Measurements from ENCODE around the gene NTN5. TPM values are rescaled to one million over a fixed set of nuclear protein-coding genes. Genes with fewer than 3 reads are reported as not detected.
A peak's percentile ranks its signal among the peaks of the same experiment; 100 is the strongest.
"Not testable (repeated sequence)": the region's sequence is repeated elsewhere in the genome, so short reads cannot be mapped to it uniquely, and the experiment has no call there.

The NTN5 gene
- total RNA-seq, 1 experiment from 2014 or later, result 0.55 TPM

DNA sequence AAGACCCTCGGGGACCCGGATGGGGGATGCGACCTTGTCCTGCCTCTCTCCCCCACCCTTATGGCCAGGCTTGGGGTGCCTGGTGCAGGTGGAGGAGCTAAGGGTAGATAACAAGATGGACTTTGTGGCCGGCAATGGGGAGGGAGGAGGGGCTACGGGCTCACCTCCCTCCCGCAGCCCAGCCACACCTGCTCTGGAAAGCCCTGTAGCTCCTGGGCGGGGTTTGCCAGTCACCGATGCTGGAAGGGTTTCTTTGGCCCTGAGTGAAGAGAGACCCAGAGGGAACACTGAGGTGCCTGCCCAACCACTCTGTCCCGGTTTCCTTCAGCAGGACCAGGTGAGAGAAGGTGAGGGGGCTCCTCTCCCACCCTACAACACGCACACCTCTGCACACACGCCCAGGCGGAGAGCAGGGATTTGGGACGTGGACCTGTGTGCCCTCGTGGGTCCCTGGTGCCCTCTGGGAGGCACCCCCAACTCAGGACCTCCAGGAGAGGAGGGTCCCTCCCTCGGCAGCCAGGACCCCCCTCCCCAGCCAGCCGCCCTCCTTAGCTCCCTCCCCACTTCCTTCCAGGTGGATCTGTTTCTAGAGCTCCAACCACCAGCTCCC lies 23.0 kb upstream of the NTN5 start, which contains the start of gene FUT2:
Gene FUT2 (plus strand): TSS at position 229 of the 610 bp plus-strand sequence. CDS start 6,986 bp downstream, outside the sequence.
- peaks cover 3% of the 10 kb centered on the region for H3K27me3 Mint-ChIP-seq (ENCODE audit: low read depth)
- H2BK12ac ChIP-seq (ENCODE audit: insufficient read length, low read depth, low read length), result no peak within 1 kb of the TSS
- H2AK5ac ChIP-seq (ENCODE audit: insufficient read length, low read length), result no peak within 1 kb of the TSS
- H3K4me3 Mint-ChIP-seq, result peak within 1 kb of the TSS; percentile 87 to 97
- H2BK20ac ChIP-seq (ENCODE audit: low read depth, low read length, poor library complexity, severe bottlenecking), result no peak within 1 kb of the TSS
- no peak within 1 kb of the TSS for H4K91ac ChIP-seq (ENCODE audit: insufficient read length, low read depth, low read length)
- H3K4me1 ChIP-seq (ENCODE audit: insufficient read depth, low read length), result peaks cover 2% of the 10 kb centered on the region; the same call in 1 of the 2 replicates
- H2BK15ac ChIP-seq (ENCODE audit: low read depth, low read length), result no peak within 1 kb of the TSS; the same call in 1 of the 2 replicates
- no peak within 1 kb of the TSS for H2BK5ac ChIP-seq (ENCODE audit: insufficient read length, low read length)
- H3K9me3 ChIP-seq (ENCODE audit: control insufficient read depth, low read depth, low read length), result no peaks in the 10 kb centered on the region
- H3K4me2 ChIP-seq (ENCODE audit: insufficient read depth, insufficient read length, low read length), result peak within 1 kb of the TSS; percentile 71
- peaks cover 9 to 12% of the 10 kb centered on the region in 2 experiments for H3K4me1 Mint-ChIP-seq
- no peaks in the 10 kb centered on the region for H4K20me1 ChIP-seq (ENCODE audit: control insufficient read depth, insufficient read depth, insufficient read length)
- H3K79me2 ChIP-seq (ENCODE audit: insufficient read depth, low read length), result no peaks in the 10 kb centered on the region
- H3K27ac Mint-ChIP-seq, result peak within 1 kb of the TSS; percentile 90 to 96 (median 94)
- TF ChIP-seq, protein P1, sequence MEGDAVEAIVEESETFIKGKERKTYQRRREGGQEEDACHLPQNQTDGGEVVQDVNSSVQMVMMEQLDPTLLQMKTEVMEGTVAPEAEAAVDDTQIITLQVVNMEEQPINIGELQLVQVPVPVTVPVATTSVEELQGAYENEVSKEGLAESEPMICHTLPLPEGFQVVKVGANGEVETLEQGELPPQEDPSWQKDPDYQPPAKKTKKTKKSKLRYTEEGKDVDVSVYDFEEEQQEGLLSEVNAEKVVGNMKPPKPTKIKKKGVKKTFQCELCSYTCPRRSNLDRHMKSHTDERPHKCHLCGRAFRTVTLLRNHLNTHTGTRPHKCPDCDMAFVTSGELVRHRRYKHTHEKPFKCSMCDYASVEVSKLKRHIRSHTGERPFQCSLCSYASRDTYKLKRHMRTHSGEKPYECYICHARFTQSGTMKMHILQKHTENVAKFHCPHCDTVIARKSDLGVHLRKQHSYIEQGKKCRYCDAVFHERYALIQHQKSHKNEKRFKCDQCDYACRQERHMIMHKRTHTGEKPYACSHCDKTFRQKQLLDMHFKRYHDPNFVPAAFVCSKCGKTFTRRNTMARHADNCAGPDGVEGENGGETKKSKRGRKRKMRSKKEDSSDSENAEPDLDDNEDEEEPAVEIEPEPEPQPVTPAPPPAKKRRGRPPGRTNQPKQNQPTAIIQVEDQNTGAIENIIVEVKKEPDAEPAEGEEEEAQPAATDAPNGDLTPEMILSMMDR (conservative IDR thresholded peaks at IDR 0.05), result no peak
- H3K27me3 ChIP-seq (ENCODE audit: insufficient read depth, low read length), result no peaks in the 10 kb centered on the region
- WGBS (ENCODE audit: extremely low coverage, insufficient read length, low lambda C conversion rate), result no CpG with 5 or more reads among the region's 16 CpGs
- no peak within 1 kb of the TSS for H4K5ac ChIP-seq (ENCODE audit: insufficient read length, low read depth, low read length)
- peak; percentile 85 for DNase-seq
- peaks cover 14% of the 10 kb centered on the region for H3K23me2 ChIP-seq (ENCODE audit: insufficient read length, low read depth, low read length, poor library complexity, severe bottlenecking)
- H3T11ph ChIP-seq (ENCODE audit: low read length), result no peak within 1 kb of the TSS
- H3K27ac ChIP-seq (ENCODE audit: insufficient read length, low read depth, low read length), result no peak within 1 kb of the TSS
- no peak within 1 kb of the TSS for H3K23ac ChIP-seq (ENCODE audit: insufficient read length, low read depth, low read length)
- H3K4ac ChIP-seq (ENCODE audit: low read depth, low read length), result no peak within 1 kb of the TSS
- H3K14ac ChIP-seq (ENCODE audit: insufficient read depth, low read length), result peak within 1 kb of the TSS; percentile 44; the same call in 1 of the 2 replicates
- H3K18ac ChIP-seq (ENCODE audit: insufficient read length, low read depth, low read length), result peak within 1 kb of the TSS; percentile 53
- no peak within 1 kb of the TSS for H2BK120ac ChIP-seq (ENCODE audit: low read depth, low read length, poor library complexity, severe bottlenecking)
- peak within 1 kb of the TSS; percentile 42 for H3K9ac ChIP-seq (ENCODE audit: extremely low read depth, insufficient read length, low read length)
- no peak within 1 kb of the TSS for H4K8ac ChIP-seq (replicated peaks; ENCODE audit: insufficient read length, low read depth, low read length)
- peaks cover 4 to 10% (median 4%) of the 10 kb centered on the region in 3 experiments; a peak in 5 of 7 replicates for H3K36me3 Mint-ChIP-seq (ENCODE audit: insufficient read depth in 1 of 3, low read depth in 3 of 3)
- peaks cover 0 to 4% of the 10 kb centered on the region in 2 experiments; a peak in 2 of 5 replicates for H3K9me3 Mint-ChIP-seq
- no peak within 1 kb of the TSS for H3K56ac ChIP-seq (ENCODE audit: insufficient read length, low read depth, low read length)
- no peak within 1 kb of the TSS for H2AFZ ChIP-seq (ENCODE audit: low read length)
- H3K79me1 ChIP-seq (ENCODE audit: insufficient read depth, low read depth, low read length, poor library complexity, severe bottlenecking), result no peaks in the 10 kb centered on the region

DNA sequence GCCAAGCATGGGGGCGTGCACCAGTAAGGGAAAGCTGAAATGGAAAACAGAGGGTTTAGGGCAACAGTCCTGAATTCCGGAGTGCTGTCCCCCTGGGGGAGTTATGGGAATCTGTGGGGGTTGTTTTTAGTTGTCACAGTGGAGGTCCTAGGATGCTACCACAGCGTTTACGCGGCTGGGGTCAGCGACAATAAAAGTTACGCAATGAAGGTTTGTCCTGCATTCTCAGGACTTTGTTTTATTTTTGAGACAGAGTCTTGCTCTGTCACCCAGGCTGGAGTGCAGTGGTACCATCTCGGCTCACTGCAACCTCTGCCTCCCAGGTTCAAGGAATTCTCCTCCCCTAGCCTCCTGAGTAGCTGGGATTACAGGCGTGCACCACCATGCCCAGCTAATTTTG lies 20.8 kb upstream of the NTN5 start:
- H2BK5ac ChIP-seq (ENCODE audit: insufficient read length, low read length); H4K20me1 ChIP-seq (ENCODE audit: control insufficient read depth, insufficient read depth, insufficient read length); H2AK5ac ChIP-seq (ENCODE audit: insufficient read length, low read length); H3K36me3 Mint-ChIP-seq (ENCODE audit: insufficient read depth in 1 of 3, low read depth in 3 of 3); H3K9me3 ChIP-seq (ENCODE audit: control insufficient read depth, low read depth, low read length); H2BK20ac ChIP-seq (ENCODE audit: low read depth, low read length, poor library complexity, severe bottlenecking); H3K27ac ChIP-seq (ENCODE audit: insufficient read length, low read depth, low read length); H4K5ac ChIP-seq (ENCODE audit: insufficient read length, low read depth, low read length); H4K8ac ChIP-seq (replicated peaks; ENCODE audit: insufficient read length, low read depth, low read length); H3T11ph ChIP-seq (ENCODE audit: low read length); DNase-seq; H3K56ac ChIP-seq (ENCODE audit: insufficient read length, low read depth, low read length); H3K27ac Mint-ChIP-seq; H3K27me3 ChIP-seq (ENCODE audit: insufficient read depth, low read length); H3K4ac ChIP-seq (ENCODE audit: low read depth, low read length); H3K4me2 ChIP-seq (ENCODE audit: insufficient read depth, insufficient read length, low read length); H3K4me1 ChIP-seq (ENCODE audit: insufficient read depth, low read length); H2AFZ ChIP-seq (ENCODE audit: low read length); H2BK15ac ChIP-seq (ENCODE audit: low read depth, low read length); H3K27me3 Mint-ChIP-seq (ENCODE audit: low read depth); H3K79me1 ChIP-seq (ENCODE audit: insufficient read depth, low read depth, low read length, poor library complexity, severe bottlenecking); H3K4me3 Mint-ChIP-seq; H2BK12ac ChIP-seq (ENCODE audit: insufficient read length, low read depth, low read length); H3K9me3 Mint-ChIP-seq; H3K79me2 ChIP-seq (ENCODE audit: insufficient read depth, low read length); H3K9ac ChIP-seq (ENCODE audit: extremely low read depth, insufficient read length, low read length); H2BK120ac ChIP-seq (ENCODE audit: low read depth, low read length, poor library complexity, severe bottlenecking); H3K14ac ChIP-seq (ENCODE audit: insufficient read depth, low read length); H3K23ac ChIP-seq (ENCODE audit: insufficient read length, low read depth, low read length); H3K18ac ChIP-seq (ENCODE audit: insufficient read length, low read depth, low read length); H4K91ac ChIP-seq (ENCODE audit: insufficient read length, low read depth, low read length): not testable (repeated sequence)
- peaks cover 9 to 13% of the 10 kb centered on the region in 2 experiments for H3K4me1 Mint-ChIP-seq
- H3K23me2 ChIP-seq (ENCODE audit: insufficient read length, low read depth, low read length, poor library complexity, severe bottlenecking), result peaks cover 14% of the 10 kb centered on the region
- WGBS (ENCODE audit: extremely low coverage, insufficient read length, low lambda C conversion rate), result no CpG with 5 or more reads among the region's 9 CpGs
